Measurements from ENCODE around the gene OPA3. TPM values are rescaled to one million over a fixed set of nuclear protein-coding genes. Genes with fewer than 3 reads are reported as not detected.

OPA3 gene
- total and polyA plus RNA-seq, 12 donors, result 4.3 to 34.1 (median 16.7) TPM

DNA sequence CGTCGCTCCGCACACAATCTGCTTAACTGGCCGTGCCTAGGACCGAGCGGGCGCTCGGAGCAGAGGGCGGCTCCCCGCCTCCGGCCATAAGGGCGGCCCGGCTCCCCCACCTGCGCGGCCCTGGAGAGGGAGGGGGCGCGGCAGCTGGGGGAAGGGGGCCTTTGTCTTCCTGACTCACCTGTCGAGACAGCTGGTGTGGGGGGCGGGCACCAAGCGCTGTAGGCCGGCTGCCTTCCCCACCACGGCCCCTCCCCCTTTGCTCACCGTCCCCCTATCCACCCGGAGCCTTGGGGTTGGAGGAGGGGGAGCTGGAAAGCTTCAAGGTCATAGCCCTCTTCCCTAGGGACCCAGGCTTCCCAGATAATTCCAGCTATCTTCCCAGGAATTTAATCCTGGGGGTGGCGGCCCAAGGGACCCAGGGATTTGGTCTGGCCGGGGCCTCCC lies 76.2 kb downstream of the OPA3 start:
- TF ChIP-seq, protein P1, sequence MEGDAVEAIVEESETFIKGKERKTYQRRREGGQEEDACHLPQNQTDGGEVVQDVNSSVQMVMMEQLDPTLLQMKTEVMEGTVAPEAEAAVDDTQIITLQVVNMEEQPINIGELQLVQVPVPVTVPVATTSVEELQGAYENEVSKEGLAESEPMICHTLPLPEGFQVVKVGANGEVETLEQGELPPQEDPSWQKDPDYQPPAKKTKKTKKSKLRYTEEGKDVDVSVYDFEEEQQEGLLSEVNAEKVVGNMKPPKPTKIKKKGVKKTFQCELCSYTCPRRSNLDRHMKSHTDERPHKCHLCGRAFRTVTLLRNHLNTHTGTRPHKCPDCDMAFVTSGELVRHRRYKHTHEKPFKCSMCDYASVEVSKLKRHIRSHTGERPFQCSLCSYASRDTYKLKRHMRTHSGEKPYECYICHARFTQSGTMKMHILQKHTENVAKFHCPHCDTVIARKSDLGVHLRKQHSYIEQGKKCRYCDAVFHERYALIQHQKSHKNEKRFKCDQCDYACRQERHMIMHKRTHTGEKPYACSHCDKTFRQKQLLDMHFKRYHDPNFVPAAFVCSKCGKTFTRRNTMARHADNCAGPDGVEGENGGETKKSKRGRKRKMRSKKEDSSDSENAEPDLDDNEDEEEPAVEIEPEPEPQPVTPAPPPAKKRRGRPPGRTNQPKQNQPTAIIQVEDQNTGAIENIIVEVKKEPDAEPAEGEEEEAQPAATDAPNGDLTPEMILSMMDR (IDR thresholded peaks at IDR 0.05), result no peak
- TF ChIP-seq POLR2A (IDR thresholded peaks at IDR 0.05), result no peak
- DNase-seq, result peak in 4 of 7 donors; percentile 49 to 67 (median 60)
- H3K9me3 ChIP-seq (replicated peaks in 1 of 3), result no peaks in the 10 kb centered on the region
- intact Hi-C loops (cut with DNase I), result no loop called here
- peak overlapping the region; percentile 43 to 98 (median 78) for H3K4me3 ChIP-seq
- H3K36me3 ChIP-seq (replicated peaks in 1 of 2), result no peaks in the 10 kb centered on the region
- peak overlapping the region; percentile 31 to 95 (median 85) for H3K27ac ChIP-seq
- WGBS, 4 donors, result 0 to 1% (median 0%) methylated on average over 2 to 23 of the region's 26 CpGs
- H3K27me3 ChIP-seq, result no peaks in the 10 kb centered on the region
- peaks cover 15 to 39% of the 10 kb centered on the region in 2 donors for H3K4me1 ChIP-seq (replicated peaks in 1 of 2)

DNA sequence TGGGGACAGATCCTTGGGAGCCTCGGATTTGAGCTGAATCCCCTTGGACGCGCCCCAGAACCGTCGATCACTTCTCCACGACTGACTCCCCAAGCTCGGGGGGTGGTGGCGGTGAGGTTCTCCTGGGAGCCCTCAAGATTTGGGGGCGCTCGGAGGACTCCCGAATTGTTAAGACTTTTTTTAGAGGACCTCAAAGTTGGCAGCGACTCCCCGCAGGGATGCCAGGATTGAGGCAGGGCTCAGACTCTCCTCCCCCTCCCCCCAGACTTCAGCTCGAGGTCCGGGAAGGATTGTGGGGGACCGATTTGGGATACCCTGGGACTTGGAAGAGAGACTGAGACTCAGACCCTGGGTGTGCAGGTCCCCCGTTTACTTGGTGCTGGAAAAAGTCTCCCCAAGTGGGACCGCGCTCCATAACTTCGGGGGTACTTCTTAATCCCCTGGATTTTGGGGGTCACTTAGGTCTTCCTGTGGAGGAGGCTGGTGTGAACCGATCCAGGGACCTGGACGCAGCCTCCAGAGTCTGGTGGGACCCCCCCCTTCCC lies 76.7 kb downstream of the OPA3 start:
- 0 to 1% (median 0%) methylated on average over 1 to 22 of the region's 22 CpGs for WGBS, 4 donors
- peaks cover 15 to 38% of the 10 kb centered on the region in 2 donors for H3K4me1 ChIP-seq (replicated peaks in 1 of 2)
- H3K27me3 ChIP-seq, result no peaks in the 10 kb centered on the region
- H3K36me3 ChIP-seq (replicated peaks in 1 of 2), result no peaks in the 10 kb centered on the region
- peak in 4 of 7 donors; percentile 47 to 61 (median 50) for DNase-seq
- TF ChIP-seq, protein P1 (IDR thresholded peaks at IDR 0.05), result no peak
- no peak for TF ChIP-seq POLR2A (IDR thresholded peaks at IDR 0.05)
- H3K9me3 ChIP-seq (replicated peaks in 1 of 3), result no peaks in the 10 kb centered on the region
- H3K4me3 ChIP-seq, result peak overlapping the region; percentile 43 to 98 (median 78)
- intact Hi-C loops (cut with DNase I), result no loop called here
- H3K27ac ChIP-seq, result peak overlapping the region; percentile 37 to 95 (median 85)

DNA sequence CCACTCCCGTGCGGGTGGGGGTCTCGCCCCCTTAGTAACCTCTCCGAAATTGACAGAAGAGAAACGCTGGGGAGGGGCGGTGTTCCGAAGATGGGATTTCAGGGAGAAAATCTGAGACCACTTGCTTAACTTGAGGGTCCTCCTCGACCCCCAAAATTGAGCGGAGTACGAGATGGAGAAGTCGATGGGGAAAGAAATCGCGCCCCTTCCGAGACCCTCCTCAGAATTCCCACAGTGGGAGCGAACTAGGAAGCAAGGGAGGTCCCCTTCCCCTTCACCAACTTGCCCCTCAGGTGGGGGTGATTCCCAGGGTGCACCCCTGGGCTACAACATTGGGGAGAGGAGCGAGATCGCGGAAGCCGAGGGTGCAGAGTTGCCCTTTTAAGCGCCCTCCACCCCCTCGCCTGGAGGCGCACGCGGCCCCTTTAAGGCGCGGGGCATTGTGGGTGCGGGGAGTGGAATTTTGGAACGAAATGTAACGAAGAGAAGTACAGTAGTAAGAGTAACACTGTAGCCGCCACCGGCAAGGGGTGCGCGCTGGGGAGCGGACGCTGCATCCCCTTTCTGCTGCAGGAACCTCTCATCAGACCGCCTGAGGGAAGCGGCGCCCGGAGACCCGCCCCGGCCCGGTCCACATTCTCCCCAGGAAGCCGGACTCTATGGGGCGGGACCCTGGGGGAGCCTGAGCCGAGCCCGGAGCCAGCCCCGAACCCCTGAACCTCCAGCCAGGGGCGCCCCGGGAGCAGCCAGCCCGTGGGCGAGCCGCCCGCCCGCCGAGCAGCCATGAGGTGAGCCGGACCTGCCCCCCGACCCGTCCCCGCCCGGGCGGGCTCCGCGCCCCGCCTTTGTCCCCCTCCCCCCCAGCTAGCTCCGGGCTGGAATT lies 77.4 kb downstream of the OPA3 start, which contains the start of gene VASP:
Gene VASP (plus strand): TSS at position 491 of the 883 bp plus-strand sequence. CDS start 293 bp downstream, at position 784.
- Histone ChIP-seq H3K4me1 (replicated peaks in 1 of 2) (peaks cover 15 to 38% of the 10 kb centered on the region in 2 donors), H3K27ac (peak within 1 kb of the TSS; percentile 52 to 95 (median 85)), H3K27me3 (no peaks in the 10 kb centered on the region), H3K9me3 (replicated peaks in 1 of 3) (no peaks in the 10 kb centered on the region), H3K36me3 (replicated peaks in 1 of 2) (no peaks in the 10 kb centered on the region), H3K4me3 (peak within 1 kb of the TSS; percentile 54 to 98 (median 78))
- TF ChIP-seq POLR2A (IDR thresholded peaks at IDR 0.05), result peak; percentile 95 to 98
- TF ChIP-seq, protein P1 (IDR thresholded peaks at IDR 0.05), result no peak
- peak; percentile 88 to 93 (median 90) for DNase-seq
- intact Hi-C loops (cut with DNase I), result no loop called here
- 0 to 1% (median 1%) methylated on average over 36 to 65 of the region's 65 CpGs for WGBS, 4 donors

All from adrenal gland (tissue), 12 donors.